Stimulated activated CD4-positive, alpha-beta T cell treated with anti-CD3 and anti-CD28 coated beads, Interleukin-12 subunit alpha, Interleukin-12 subunit beta, amount 100 ng/mL, for 4 hours (primary cell): ENCODE results near the gene DUSP16.
"Not testable (repeated sequence)": the region's sequence is repeated elsewhere in the genome, so short reads cannot be mapped to it uniquely, and the experiment has no call there.

ENCODE experiments used
- DNase-seq: peaks from one replicate; pipeline ENCODE4 v3.0.0-alpha.2; 2020

The DUSP16 gene

GRCh38 chr12:12543959-12544358 lies 18.7 kb downstream of the DUSP16 start:
- no peak for DNase-seq

GRCh38 chr12:12542964-12543363 lies 19.7 kb downstream of the DUSP16 start:
- no peak for DNase-seq

DNA sequence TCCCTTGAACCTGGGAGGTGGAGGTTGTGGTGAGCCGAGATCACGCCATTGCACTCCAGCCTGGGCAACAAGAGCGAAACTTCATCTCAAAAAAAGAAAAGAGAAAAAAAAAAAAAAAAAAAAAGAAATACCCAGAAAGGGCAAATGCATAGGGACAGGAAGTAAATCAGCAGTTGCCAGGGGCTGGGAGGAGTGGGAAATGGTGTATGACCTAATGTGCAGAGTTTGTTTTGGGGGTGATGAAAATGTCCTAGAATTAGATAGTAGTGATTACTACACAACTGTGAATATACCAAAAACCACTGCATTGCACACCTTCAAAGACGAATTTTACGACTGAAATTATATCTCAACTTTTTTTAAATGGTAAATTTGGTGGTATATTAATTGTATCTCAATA lies 20.4 kb downstream of the DUSP16 start:
- DNase-seq = no peak

DNA sequence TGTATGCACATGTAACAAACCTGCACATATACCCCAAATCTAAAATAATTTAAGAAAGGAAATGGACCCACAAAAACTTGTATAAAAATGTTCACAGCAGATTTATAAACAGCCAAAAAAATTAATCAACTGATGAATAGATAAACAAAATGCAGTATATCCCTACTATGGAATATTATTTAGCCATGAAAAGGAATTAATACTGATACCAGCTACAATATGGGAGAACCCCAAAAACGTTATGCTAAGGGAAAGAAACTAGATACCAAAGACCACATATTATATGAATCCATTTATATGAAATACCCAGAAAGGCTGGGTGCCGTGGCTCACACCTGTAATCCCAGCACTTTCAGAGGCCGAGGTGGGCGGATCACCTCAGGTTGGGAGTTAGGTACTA lies 20.9 kb downstream of the DUSP16 start:
- DNase-seq = no peak

GRCh38 chr12:12540261-12541013 lies 22.2 kb downstream of the DUSP16 start:
- DNase-seq = no peak

GRCh38 chr12:12539028-12539810 lies 23.4 kb downstream of the DUSP16 start:
- DNase-seq = no peak

DNA sequence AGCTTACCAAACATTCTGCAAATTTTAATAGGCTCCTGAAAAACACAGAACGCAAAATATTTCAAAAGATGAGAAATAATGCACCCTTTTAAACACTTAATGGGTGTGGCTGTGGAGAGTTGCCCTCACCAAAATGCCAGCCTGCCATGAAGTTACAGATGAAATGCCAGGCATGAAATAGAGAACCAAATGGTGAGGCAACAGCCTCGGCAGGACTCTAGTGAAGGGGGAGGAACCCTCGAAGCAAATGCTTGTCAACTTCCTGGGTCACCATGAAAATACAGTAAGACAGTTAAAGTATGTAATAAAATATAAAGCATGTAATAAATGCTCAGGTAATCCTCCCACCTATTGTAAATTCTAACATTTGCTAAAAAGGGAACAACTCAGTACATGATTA lies 24.1 kb downstream of the DUSP16 start:
- DNase-seq = no peak

DNA sequence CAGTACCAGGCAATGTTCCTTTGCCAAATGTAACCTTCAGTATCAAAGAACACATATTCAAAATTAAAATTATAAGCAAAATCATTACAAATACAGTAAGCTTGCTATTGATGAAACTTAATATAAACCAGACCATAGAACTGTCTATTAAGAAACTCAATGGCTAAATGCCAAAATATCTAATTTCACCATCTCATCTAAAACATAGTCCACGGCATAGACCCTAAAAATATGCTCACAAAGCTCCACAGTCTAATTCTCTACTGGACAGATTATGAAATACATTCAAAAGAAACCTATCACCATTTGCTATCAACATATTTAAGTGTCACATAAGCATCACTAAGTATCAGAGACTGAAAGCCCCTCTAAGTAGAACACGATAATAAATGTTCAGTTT lies 25.2 kb downstream of the DUSP16 start:
- DNase-seq = no peak

GRCh38 chr12:12534975-12535374 lies 27.7 kb downstream of the DUSP16 start:
- no peak for DNase-seq

DNA sequence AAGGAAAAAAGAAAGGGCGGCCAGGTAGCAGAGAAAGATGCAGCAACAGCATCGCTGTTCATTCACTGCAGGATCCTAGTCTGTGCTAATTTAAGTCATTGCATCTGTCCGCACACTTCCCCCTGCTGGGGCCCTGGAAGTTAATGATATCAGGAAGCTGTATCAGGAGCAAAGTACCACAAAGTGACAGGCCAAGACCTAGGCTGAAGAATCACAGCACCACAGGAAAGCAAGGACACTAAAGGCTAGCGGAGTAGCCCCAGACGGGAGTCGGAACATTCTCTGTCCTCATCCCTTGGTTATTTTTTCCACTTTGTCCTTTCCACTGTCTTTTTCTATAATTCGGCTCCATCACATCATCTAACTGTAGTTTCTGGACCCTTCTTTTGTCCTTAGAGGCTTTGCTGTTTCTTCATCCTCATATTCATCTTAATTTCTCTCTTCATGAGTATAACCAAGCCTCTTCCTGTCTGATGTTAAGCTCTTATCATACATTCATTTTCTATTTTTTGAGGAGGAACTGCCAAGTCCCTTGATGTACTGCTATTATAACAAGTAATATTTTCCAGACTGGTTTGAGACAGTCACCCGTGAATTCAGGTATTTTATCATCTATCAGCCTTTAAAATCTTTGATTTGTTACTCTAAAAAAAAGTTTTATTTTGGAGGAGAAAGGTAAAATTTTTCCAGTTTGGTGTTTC lies 28.3 kb downstream of the DUSP16 start:
- no peak for DNase-seq

DNA sequence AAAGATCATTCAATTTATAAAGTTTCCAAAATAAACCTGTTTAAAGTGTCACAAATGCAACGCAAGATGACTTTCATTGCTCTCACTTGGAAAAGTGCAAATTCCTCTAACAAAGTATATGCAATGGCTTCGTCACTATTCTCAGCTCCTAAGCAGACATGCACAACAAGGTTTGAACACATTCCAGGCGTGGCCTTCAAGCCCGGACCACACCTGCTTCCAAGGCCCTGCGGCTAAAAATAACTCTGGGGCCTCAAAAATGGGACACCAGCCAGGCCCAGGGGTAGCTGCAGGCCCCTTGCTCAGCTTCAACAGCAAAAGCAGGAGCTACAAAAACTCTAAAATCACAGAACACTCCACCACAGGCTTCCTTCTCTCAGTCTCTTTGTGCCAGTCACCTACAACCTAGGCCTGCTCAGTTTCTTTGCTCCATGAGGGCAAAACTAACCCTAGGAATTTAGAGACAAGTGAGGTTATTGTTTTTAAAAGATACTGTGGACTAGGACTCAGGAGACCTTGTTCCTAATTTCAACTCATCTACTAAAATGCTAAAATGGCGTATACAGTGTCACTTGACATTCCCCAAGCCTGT lies 29.3 kb downstream of the DUSP16 start:
- DNase-seq = no peak

GRCh38 chr12:12531194-12531593 lies 31.5 kb downstream of the DUSP16 start:
- no peak for DNase-seq

DNA sequence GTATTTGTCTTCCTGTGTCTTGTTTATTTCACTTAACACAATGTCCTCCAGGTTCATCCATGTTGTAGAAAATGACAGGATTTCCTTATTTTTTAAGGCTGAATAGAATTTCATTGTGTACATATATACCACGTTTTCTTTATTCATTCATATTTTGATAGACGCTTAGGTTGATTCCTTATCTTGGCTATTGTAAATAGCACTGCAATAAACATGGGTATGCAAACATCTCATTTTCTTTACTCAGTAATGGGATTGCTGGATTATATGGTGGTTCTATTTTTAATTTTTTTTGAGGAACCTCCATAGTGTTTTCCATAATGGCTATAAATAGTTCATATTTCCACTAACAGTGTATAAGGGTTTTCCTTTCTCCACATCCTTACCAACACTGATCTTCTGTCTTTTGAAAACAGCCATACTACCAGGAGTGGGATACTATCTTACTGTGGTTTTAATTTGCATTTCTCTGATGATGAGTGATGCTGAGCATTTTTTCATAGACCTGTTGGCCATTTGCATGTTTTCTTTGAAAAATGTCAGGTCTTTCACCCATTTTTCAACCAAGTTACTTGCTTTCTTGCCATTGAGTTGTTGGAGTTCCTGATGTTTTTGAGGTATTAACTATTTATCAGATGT lies 32.8 kb downstream of the DUSP16 start:
- DNase-seq = no peak

GRCh38 chr12:12528361-12529270 lies 34.0 kb downstream of the DUSP16 start:
- no peak for DNase-seq

DNA sequence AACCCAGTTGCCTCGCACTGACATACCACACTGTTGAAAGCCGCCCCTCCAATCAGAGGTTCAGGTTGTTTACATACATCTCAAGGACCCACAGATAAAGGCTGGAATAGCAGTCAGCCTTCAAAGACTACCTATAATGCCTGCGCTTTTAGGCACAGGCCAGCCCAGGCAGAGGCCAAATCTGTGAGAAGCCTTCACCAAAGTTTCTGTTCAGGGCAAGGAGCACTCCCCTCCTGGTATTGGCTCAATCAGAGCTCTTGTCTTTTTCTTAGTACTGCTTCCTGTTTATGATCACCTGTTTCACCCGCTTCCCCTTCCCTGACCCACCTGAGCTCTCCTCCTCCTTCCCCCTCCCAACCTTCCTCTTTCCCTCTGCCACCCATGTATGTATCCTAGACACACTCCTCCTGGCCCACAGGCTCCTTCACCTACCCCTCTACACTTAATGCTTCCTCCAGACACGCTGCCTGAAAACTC lies 34.8 kb downstream of the DUSP16 start:
- DNase-seq = no peak

DNA sequence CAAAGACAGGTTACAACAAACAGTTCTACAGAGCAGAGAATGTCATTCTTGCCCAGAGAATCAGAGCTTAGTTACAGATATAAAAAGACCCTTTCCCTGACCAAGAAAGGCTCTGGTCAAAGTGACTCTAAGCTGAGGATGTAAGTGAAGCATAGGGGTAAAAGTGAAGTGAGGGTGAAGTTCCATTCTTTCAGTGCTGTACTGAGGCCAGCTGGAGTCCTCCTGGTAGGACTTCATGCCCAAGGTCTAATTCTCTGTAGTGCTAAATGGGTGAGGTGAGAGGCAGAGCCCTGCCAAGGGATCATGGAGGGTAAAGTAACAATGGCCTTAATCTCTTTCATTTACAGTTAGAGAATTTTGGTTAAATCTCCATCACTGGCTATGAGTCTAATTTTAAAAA lies 38.5 kb downstream of the DUSP16 start:
- DNase-seq = no peak

DNA sequence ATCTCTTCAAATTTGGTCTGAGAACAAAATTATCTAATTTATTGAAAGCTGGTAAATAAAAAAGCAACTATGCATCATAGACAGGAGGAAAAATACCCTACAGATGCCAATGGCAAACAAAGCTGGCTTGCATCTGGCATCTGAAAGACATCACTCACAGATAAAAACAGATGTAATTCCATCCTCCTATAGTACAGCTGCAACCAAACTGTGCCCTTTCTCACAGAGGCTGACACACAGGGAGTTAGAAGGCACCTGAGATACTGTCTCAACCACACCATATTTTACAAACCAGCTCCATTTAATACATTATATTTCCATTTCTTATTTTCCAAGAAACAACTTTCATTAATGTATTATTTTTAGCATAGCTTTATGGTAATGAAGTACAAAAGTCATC lies 39.4 kb downstream of the DUSP16 start:
- DNase-seq = no peak

- not testable (repeated sequence) for DNase-seq
Measured at GRCh38 chr12:12522657-12523056, 40.0 kb downstream of the DUSP16 start.

GRCh38 chr12:12521888-12522287 lies 40.8 kb downstream of the DUSP16 start:
- no peak for DNase-seq

GRCh38 chr12:12521044-12521485 lies 41.6 kb downstream of the DUSP16 start:
- no peak for DNase-seq

GRCh38 chr12:12520273-12520672 lies 42.4 kb downstream of the DUSP16 start:
- no peak for DNase-seq
